Transverse colon (tissue), 4 donors: ENCODE measurements around the gene SH3PXD2B.

Experiments used
- CTCF ChIP-seq, 5 experiments: fragments of 200-600 bp in 3 of 5; fragments of 450-650 bp in 2 of 5; sonication (generic) in 3 of 5; IDR thresholded peaks; 1 replicate in 2 of 5; 2 replicates in 3 of 5; pipeline ENCODE4 v1.5.1; 2016 to 2017; ENCODE audit warnings: antibody characterized with exemption in 5 of 5, inconsistent platforms in 3 of 5, mild to moderate bottlenecking in 2 of 5, moderate library complexity in 1 of 5
- EP300 ChIP-seq: sonication (generic); formaldehyde crosslinking; IDR thresholded peaks from one replicate; pipeline ENCODE4 v1.6.1; 2017; ENCODE audit warnings: antibody characterized with exemption, low read depth
- POLR2A ChIP-seq: fragments of 450-650 bp; IDR thresholded peaks from one replicate; pipeline ENCODE4 v1.6.1; 2016; ENCODE audit warnings: antibody characterized with exemption, mild to moderate bottlenecking, moderate library complexity
- POLR2AphosphoS5 ChIP-seq, 3 donors: sonication (generic); formaldehyde crosslinking; IDR thresholded peaks; one replicate each; pipeline ENCODE4 v1.6.1; 2016; ENCODE audit warnings: antibody characterized with exemption in 3 of 3

DNA sequence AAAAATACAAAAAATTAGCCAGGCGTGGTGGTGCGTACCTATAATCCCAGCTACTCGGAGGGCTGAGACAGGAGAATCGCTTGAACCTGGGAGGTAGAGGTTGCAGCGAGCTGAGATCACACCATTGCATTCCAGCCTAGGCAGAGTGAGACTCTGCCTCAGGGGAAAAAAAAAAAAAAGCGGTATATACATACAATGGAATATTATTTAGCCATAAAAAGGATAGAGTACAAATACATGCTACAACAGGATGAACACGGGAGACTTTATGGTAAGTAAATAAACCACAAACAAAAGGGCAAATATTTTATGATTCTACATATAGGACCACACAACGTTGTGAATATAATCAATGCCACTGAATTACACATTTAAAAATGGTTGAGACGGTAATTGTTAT is 176.0 kb downstream of the SH3PXD2B start:
- TF ChIP-seq POLR2AphosphoS5 (IDR thresholded peaks at IDR 0.05), result no peak
- no peak for TF ChIP-seq CTCF (IDR thresholded peaks at IDR 0.05)
- TF ChIP-seq EP300, result no peak
- no peak for TF ChIP-seq POLR2A
